ENCODE measurements around the gene MEGF10.

- TF ChIP-seq BRCA1 (IDR thresholded peaks at IDR 0.05; ENCODE audit: low read depth, low read length) (no peak), CBX5 (IDR thresholded peaks at IDR 0.05; ENCODE audit: low read depth, low read length) (no peak), SRF (IDR thresholded peaks at IDR 0.05; ENCODE audit: low read depth, low read length) (no peak)
These were observed 85.0 kb downstream of the MEGF10 start for GRCh38 chr5:127375544-127376091.

Data from H1 (cell line).